KMS-11 (cell line): Measurements from ENCODE around the gene CCNDBP1.

ENCODE experiments used
- H2AFZ ChIP-seq: fragments of 200-600 bp; sonication (generic); 2 replicates; pipeline ENCODE4 v1.6.1; 2016; ENCODE audit warnings: antibody characterized with exemption, mixed run types, low read depth
- H3K27ac ChIP-seq: fragments of 200-600 bp; sonication (generic); 2 replicates; pipeline ENCODE4 v1.6.1; 2016; ENCODE audit warnings: mild to moderate bottlenecking, mixed run types
- H3K27me3 ChIP-seq: fragments of 200-600 bp; sonication (generic); 2 replicates; pipeline ENCODE4 v1.6.1; 2017; ENCODE audit warnings: mild to moderate bottlenecking, low read depth, mixed run types, moderate library complexity; ENCODE audit not compliant: insufficient read depth
- H3K36me3 ChIP-seq: fragments of 200-600 bp; sonication (generic); 2 replicates; pipeline ENCODE4 v1.6.1; 2017; ENCODE audit warnings: mild to moderate bottlenecking, mixed run types; ENCODE audit not compliant: insufficient read depth
- H3K4me1 ChIP-seq: fragments of 200-600 bp; sonication (generic); 2 replicates; pipeline ENCODE4 v1.6.1; 2016; ENCODE audit warnings: mild to moderate bottlenecking, low read depth, mixed run types; ENCODE audit not compliant: poor library complexity, severe bottlenecking
- H3K4me2 ChIP-seq: fragments of 200-600 bp; sonication (generic); 2 replicates; pipeline ENCODE4 v1.7.0; 2016; ENCODE audit warnings: mild to moderate bottlenecking, mixed run types
- H3K4me3 ChIP-seq: fragments of 200-600 bp; sonication (generic); IDR thresholded peaks from 2 replicates; pipeline ENCODE4 v1.6.1; 2017; ENCODE audit warnings: low read depth, low read length, mixed read lengths; ENCODE audit not compliant: insufficient read depth
- H3K79me2 ChIP-seq: fragments of 200-600 bp; sonication (generic); 2 replicates; pipeline ENCODE4 v1.6.1; 2016; ENCODE audit warnings: low read depth, mixed run types; ENCODE audit not compliant: insufficient read depth
- H3K9ac ChIP-seq: fragments of 200-600 bp; sonication (generic); 2 replicates; pipeline ENCODE4 v1.6.1; 2016; ENCODE audit warnings: mild to moderate bottlenecking, mixed run types
- H4K20me1 ChIP-seq: fragments of 200-600 bp; sonication (generic); 2 replicates; pipeline ENCODE4 v1.6.1; 2016; ENCODE audit warnings: mild to moderate bottlenecking, mixed run types; ENCODE audit not compliant: insufficient read depth
- TF ChIP-seq, protein P1 (sequence below): fragments of 200-600 bp; sonication (generic); conservative IDR thresholded peaks from 2 replicates; pipeline ENCODE4 v1.6.1; 2017; ENCODE audit warnings: low read depth, mild to moderate bottlenecking, antibody characterized with exemption, low read length, moderate library complexity, mixed read lengths

The CCNDBP1 gene

DNA sequence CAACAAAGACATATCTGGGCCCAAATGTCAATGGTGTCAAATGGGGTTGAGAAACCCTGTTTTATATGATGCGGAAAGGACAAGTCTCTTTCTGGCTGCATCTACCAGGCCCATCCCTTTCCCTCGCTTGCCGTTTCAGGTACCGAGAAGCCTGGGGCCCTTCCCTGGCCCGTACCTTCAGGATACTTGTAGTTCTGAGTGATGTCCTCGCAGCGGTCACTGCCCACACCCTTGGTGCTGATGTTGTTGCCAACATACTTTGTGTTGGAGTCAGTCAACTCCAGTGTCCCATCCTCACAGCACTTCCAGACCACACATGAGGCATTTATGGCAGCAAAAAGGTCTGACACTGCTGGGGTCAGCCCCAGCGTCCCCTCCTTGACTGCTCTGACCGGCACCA is 21.8 kb downstream of the CCNDBP1 start:
- Histone ChIP-seq H3K79me2 (no peaks in the 10 kb centered on the region), H3K36me3 (no peaks in the 10 kb centered on the region), H3K4me2 (no peak overlapping the region), H2AFZ (no peak overlapping the region), H3K27me3 (no peaks in the 10 kb centered on the region), H3K4me3 (no peak overlapping the region), H3K4me1 (no peaks in the 10 kb centered on the region), H4K20me1 (no peaks in the 10 kb centered on the region), H3K27ac (no peak overlapping the region), H3K9ac (no peak overlapping the region)
- TF ChIP-seq, protein P1, sequence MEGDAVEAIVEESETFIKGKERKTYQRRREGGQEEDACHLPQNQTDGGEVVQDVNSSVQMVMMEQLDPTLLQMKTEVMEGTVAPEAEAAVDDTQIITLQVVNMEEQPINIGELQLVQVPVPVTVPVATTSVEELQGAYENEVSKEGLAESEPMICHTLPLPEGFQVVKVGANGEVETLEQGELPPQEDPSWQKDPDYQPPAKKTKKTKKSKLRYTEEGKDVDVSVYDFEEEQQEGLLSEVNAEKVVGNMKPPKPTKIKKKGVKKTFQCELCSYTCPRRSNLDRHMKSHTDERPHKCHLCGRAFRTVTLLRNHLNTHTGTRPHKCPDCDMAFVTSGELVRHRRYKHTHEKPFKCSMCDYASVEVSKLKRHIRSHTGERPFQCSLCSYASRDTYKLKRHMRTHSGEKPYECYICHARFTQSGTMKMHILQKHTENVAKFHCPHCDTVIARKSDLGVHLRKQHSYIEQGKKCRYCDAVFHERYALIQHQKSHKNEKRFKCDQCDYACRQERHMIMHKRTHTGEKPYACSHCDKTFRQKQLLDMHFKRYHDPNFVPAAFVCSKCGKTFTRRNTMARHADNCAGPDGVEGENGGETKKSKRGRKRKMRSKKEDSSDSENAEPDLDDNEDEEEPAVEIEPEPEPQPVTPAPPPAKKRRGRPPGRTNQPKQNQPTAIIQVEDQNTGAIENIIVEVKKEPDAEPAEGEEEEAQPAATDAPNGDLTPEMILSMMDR = no peak

- Histone ChIP-seq H3K79me2 (no peaks in the 10 kb centered on the region), H3K27ac (no peak overlapping the region), H3K9ac (no peak overlapping the region), H3K4me1 (no peaks in the 10 kb centered on the region), H3K27me3 (no peaks in the 10 kb centered on the region), H3K4me2 (no peak overlapping the region), H4K20me1 (no peaks in the 10 kb centered on the region), H3K4me3 (no peak overlapping the region), H2AFZ (no peak overlapping the region), H3K36me3 (no peaks in the 10 kb centered on the region)
- TF ChIP-seq, protein P1 = no peak
These were observed 23.1 kb downstream of the CCNDBP1 start for GRCh38 chr15:43208052-43209002.

GRCh38 chr15:43209059-43209824 is 24.0 kb downstream of the CCNDBP1 start:
- no peaks in the 10 kb centered on the region for H4K20me1 ChIP-seq
- no peak overlapping the region for H3K4me2 ChIP-seq
- no peak overlapping the region for H2AFZ ChIP-seq
- no peak overlapping the region for H3K9ac ChIP-seq
- TF ChIP-seq, protein P1 = no peak
- no peaks in the 10 kb centered on the region for H3K79me2 ChIP-seq
- no peaks in the 10 kb centered on the region for H3K4me1 ChIP-seq
- H3K4me3 ChIP-seq = no peak overlapping the region
- H3K27ac ChIP-seq = no peak overlapping the region
- H3K27me3 ChIP-seq = no peaks in the 10 kb centered on the region
- H3K36me3 ChIP-seq = no peaks in the 10 kb centered on the region

GRCh38 chr15:43210172-43210745 is 25.1 kb downstream of the CCNDBP1 start:
- no peak overlapping the region for H3K4me2 ChIP-seq
- TF ChIP-seq, protein P1 = no peak
- no peaks in the 10 kb centered on the region for H3K36me3 ChIP-seq
- H3K4me1 ChIP-seq = no peaks in the 10 kb centered on the region
- no peak overlapping the region for H3K4me3 ChIP-seq
- no peak overlapping the region for H3K9ac ChIP-seq
- no peak overlapping the region for H2AFZ ChIP-seq
- H3K27ac ChIP-seq = no peak overlapping the region
- H3K79me2 ChIP-seq = no peaks in the 10 kb centered on the region
- H4K20me1 ChIP-seq = no peaks in the 10 kb centered on the region
- H3K27me3 ChIP-seq = no peaks in the 10 kb centered on the region
